HG02678 (cell line): ENCODE results near the gene MAPK9.

Source experiments
- ATAC-seq: cut with Tn5 transposase; IDR thresholded peaks from one replicate; pipeline ENCODE4 v1.9.1; 2021; ENCODE audit warnings: mild to moderate bottlenecking, moderate library complexity; ENCODE audit not compliant: unreplicated experiment

Gene MAPK9

GRCh38 chr5:180208038-180208434, 83.8 kb downstream of the MAPK9 start:
- no peak for ATAC-seq

- ATAC-seq: no peak
Observed at GRCh38 chr5:180207593-180207992, 84.3 kb downstream of the MAPK9 start.

GRCh38 chr5:180206993-180207392, 84.9 kb downstream of the MAPK9 start:
- no peak for ATAC-seq

- ATAC-seq: no peak
Observed at GRCh38 chr5:180205916-180206315, 86.0 kb downstream of the MAPK9 start.

GRCh38 chr5:180204276-180204819, 87.5 kb downstream of the MAPK9 start:
- no peak for ATAC-seq

GRCh38 chr5:180202939-180203573, 88.8 kb downstream of the MAPK9 start:
- ATAC-seq: no peak

GRCh38 chr5:180201051-180201987, 90.6 kb downstream of the MAPK9 start:
- ATAC-seq: no peak

GRCh38 chr5:180199390-180199789, 92.5 kb downstream of the MAPK9 start:
- ATAC-seq: no peak

- no peak for ATAC-seq
Observed at GRCh38 chr5:180198208-180198607, 93.7 kb downstream of the MAPK9 start.

- ATAC-seq: no peak
Observed at GRCh38 chr5:180197016-180197702, 94.7 kb downstream of the MAPK9 start.

- ATAC-seq: no peak
Observed at GRCh38 chr5:180194410-180195345, 97.2 kb downstream of the MAPK9 start.

GRCh38 chr5:180193749-180194375, 98.0 kb downstream of the MAPK9 start:
- no peak for ATAC-seq

- no peak for ATAC-seq
Observed at GRCh38 chr5:180191716-180192115, 100.2 kb downstream of the MAPK9 start.

- ATAC-seq: no peak
Observed at GRCh38 chr5:180187767-180188166, 104.1 kb downstream of the MAPK9 start.
